ENCODE measurements around the gene CALD1.
A peak's percentile ranks its signal among the peaks of the same experiment; 100 is the strongest.
"Not testable (repeated sequence)": the region's sequence is repeated elsewhere in the genome, so short reads cannot be mapped to it uniquely, and the experiment has no call there.

Gene CALD1

DNA sequence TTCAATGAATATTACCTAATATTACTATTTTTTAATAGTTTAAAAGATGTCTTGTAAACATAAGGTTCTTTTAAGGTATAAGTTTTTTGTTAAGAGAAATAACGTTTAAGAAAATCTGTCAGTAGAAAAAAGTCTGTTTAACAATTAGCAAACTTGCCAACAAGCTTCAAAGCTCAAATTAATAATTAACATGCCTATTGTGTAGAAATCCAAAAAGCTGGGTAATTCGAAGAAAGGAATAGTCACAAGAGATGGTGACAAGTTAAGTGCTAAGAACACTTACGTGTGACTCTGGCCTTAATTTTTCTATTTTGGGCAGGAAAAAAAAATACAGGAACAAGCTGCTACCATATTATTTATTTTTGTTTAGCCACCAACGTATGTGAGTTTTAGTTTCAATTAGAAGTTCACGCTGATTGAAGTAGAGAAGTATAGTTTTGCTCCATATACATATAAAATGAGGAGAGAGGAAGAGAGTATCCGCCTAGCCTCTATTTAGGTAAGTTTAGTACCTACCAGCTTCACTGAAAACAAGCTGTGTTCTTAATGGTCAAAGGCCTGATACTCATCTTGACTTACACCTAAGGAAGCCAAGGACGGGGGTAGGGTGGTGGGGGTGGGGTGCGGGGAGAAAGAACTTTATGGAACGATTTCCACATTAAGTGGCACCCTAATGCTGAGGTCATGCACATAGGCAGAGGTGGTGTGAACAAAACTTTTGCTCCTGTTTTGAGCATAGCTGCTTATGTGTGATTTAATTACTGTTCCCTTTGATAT is 163.4 kb downstream of the CALD1 start:
- no peak for DNase-seq (ENCODE audit: extremely low read depth in 1 of 2, low read depth in 1 of 2)

DNA sequence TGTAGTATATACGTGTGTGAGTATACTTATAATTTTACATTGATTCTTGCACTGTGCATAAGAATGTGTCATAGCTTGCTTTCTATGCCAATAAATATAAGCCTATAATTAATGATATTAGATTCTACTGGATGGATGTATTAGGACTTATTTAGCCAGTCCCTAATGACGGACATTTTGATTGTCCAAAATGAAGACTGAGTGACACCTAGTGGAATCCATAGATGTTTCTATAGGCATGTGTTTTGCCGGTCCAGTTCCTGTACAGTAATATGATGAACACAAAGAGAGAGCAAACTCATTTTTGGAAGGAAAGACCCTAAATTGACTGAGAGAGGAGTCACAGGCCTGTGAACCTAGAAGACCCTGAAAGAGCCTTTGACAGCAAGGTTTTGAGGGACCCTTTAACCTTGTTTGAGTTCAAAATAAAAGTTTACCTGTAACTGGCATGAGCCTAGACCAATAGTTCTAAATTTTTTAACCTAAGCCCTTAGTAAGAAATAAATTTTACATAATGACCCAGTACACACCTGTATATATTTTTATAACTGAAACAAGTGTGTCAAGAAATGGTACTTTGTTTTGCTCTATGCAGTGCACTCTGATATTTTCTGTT is 164.5 kb downstream of the CALD1 start:
- no peak for DNase-seq (ENCODE audit: extremely low read depth in 1 of 2, low read depth in 1 of 2)

DNA sequence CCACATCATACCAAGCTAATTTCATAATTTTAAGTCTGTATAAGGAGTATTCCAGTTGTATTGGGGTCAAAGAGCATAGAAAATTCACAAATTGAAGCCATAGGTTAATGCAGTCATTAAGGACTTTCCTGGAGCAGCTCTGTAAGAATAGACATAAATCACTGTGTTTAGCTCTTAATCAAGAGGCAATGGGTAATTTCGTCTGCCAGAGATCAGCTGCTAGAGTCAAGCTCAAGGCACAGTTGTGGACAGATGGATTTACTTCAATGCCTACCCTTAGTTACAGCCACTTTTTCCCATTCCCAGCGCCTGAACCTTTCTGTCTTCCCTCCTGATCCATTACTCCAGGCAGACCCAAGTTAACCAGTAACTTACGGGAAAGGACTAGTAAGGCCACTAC is 166.3 kb downstream of the CALD1 start:
- no peak for DNase-seq (ENCODE audit: extremely low read depth in 1 of 2, low read depth in 1 of 2)

DNA sequence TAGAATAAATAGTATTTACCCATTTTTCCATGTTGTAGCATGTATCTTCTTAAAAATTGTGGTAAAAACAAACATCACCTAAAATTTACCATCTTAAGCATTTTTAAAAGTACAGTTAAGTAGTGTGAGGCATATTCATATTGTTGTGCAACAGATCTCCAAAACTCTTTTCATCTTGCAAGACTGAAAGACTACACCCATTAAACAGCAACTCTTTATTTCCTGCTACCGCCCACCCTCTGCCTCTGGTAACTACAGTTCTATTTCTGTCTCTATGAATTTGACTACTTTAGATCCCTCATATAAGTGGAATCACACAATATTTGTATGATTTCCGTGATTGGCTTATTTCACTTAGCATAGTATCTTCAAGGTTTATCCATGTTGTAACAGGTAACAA is 166.8 kb downstream of the CALD1 start:
- no peak for DNase-seq (ENCODE audit: extremely low read depth in 1 of 2, low read depth in 1 of 2)

DNA sequence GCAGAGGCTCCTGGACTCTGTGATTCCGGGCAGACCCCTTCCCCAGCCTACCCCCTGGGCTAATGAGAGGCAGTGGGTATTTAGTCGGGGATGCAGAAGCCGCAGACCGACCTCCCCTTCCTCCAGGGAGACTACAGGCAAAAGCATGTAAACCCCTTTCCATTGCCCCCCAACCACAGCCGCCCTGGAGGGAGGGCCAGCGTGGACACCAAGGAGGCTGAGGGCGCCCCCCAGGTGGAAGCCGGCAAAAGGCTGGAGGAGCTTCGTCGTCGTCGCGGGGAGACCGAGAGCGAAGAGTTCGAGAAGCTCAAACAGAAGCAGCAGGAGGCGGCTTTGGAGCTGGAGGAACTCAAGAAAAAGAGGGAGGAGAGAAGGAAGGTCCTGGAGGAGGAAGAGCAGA is 167.9 kb downstream of the CALD1 start:
- no peak for DNase-seq (ENCODE audit: extremely low read depth in 1 of 2, low read depth in 1 of 2)

DNA sequence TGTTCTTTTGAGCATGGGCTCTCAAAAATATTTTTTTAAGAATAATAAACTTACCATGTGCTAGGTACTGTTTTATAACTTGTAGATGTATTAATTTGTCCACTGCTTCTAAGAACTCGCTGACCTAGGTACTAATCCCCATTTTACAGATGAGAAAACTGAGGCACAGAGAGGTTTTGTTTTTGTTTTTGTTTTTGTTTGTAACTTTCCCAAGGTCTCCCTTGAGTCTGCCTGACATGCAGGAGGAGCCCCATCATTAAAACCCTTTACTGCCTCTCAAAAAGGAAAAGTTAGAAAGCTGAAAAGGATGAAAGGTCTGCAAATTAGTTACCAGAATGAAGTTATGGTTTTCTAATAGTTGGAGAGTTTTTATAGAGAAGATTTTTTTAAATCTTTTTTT is 168.4 kb downstream of the CALD1 start:
- no peak for DNase-seq (ENCODE audit: extremely low read depth in 1 of 2, low read depth in 1 of 2)

DNA sequence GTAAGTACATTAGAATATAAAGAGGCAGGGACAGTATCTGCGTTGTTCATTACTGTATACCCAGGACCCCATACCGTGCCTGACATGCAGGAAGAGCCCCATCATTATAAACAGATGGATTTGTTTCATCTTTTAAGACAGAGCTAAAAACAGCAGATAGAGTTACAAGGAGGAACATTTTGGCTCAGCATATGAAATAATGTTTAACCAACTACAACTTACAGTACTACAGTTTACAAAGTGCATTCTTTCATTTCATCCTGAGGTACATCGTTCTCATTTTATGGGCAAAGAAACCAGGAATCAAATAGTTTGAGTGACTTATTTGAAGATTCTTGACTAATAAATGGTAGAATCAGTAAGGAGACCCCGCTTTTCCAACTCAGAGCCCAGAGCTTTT is 168.8 kb downstream of the CALD1 start:
- no peak for DNase-seq (ENCODE audit: extremely low read depth in 1 of 2, low read depth in 1 of 2)

DNA sequence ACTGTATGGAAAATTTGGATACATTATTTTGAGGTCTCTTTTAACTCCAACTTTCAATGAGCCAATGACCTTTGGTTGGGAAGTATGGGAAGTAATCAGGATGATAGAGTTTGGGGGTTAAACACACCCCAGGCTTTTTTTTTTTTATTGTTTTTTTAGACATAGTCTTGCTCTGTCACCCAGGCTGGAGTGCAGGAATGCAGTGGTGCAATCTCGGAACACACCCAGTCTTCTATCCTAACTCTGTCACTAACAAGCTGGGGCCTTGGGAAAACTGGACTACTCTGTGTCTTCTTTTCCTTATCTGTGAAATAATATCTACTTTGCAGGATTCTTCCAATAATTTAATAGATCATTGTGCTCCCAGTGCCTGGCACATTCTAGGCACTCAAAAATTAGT is 169.3 kb downstream of the CALD1 start:
- DNase-seq (ENCODE audit: extremely low read depth in 1 of 2, low read depth in 1 of 2) = no peak

DNA sequence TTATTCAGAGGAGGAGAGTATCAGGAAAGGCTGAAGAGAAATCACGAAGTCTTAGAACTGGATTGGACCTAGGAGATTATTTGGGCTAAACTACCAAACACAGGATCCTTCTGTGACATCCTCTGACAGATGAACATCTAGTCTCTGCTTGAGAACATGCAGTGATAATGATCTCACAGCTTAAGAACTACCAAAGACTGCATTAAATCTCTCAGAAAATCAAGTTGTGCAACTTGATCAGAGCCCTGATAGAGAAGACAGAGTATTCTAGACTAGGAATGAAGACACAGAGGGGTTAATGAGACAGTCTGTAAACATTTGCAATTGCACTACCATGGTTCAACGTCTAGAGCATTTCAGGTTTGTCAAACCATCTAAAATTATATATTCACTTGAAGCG is 169.7 kb downstream of the CALD1 start:
- no peak for DNase-seq (ENCODE audit: extremely low read depth in 1 of 2, low read depth in 1 of 2)

DNA sequence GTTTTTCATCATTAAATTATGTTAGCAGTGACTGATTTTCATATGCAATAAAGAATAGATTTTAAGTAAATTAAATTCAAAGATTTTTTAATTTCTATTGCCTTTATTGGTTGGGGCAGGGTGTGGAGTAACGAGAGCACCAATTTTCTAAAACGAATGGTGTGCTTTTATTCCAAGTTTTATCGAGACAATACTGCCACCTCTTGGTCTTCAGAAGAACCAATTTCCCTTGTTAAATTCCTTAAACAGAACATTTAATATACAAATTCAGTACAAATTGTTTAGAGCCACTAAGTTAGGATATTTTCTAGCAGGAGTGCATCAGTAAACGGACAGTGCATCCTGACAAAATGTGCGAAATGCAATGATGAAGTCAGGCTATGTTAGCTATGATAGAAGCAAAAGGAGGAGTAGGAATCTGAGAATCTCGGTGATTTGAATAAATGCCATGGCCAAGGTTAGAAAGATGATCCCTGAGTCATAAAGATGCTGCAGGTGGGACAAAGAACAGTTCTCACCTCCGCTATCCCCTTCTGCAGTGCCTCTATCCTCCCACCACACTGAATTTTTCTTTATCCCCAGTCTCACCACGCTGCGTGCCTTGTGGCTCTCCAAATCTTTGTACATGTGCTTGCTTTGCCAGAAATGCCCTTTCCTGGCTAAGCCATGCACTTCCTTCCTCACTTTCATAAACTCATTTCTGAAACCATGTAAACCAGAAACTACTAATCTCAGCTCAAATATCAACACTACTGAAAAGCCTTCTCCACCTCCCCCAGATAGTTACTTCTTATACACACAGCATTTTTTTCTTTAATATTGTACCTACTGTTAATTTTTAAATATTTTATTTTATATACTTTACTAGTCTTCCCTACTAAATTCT is 175.0 kb downstream of the CALD1 start:
- no peak for DNase-seq (ENCODE audit: extremely low read depth in 1 of 2, low read depth in 1 of 2)

DNA sequence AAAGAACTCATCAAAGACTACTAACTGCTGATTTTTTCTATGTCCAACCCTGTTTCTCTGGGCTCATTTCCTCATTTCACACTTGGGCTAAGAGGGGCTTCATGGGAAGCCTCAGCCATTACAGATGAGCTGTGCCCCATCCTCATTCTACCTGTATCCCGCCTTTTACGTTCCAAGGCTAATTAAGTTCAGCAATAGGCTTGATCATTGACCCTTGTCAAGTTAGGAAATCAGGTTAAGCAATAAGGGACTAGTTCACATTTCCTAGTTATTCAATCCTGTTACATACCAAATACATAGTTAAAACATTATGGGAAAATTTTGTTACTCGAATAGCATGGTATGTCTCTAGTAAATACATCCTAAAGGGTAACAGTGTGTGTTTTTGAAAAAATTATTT is 177.6 kb downstream of the CALD1 start:
- DNase-seq (ENCODE audit: extremely low read depth in 1 of 2, low read depth in 1 of 2) = no peak

DNA sequence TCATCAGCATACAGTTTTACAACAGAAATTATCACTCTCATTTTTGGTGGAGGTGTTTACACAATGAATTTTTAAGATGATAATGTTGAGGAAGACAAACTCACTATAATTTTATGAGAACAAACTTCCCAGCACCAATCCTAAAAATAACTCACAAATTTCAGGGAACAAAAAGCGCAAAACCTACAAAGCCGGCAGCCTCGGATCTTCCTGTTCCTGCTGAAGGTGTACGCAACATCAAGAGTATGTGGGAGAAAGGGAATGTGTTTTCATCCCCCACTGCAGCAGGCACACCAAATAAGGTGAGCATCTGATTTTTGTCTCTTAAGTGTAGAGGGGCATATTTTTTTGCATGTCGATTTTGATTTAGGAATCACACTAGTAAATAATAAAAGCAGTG is 180.4 kb downstream of the CALD1 start:
- no peak for DNase-seq (ENCODE audit: extremely low read depth in 1 of 2, low read depth in 1 of 2)

DNA sequence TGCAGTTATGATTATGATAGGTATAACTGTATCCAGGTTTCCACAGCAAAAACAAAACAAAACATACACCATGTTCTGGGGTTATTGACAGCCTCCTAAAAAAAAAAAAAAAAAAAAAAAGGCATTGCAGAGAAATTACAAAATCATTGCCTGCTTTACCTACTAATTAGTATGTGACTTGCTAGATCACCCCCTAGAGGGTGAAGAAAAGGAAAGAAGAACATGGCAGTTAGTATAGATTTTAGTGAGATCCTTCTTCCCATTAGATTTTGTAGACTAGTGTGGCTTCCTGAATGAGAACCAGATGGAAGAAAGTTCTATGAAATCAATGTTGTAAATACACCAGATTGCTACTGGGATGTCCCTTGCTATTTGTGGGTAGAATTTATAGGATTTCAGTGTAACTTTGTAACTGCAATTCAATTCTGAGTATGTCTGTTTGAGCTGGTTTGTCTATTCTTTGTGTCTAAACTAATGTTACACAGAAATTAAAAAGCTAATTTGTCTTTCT is 182.9 kb downstream of the CALD1 start:
- DNase-seq (ENCODE audit: extremely low read depth in 1 of 2, low read depth in 1 of 2) = no peak

DNA sequence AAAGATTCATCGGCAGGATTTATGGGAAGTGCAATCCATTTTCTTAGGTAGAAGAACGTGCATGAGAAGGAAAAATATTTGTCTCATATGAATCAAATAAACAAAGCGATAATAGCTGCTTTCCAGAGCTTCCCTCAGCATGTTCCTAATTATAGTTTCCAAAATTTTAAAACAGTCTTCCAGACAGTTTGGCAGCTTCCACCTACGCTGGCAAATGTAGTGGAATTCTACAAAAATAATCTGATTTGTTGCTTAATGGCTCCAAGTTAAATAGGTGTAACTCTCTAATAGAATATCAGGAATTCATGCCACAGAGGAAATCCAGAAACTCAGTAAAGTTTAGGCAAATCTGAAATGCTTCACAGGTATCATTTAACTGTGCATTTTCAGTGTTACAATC is 183.6 kb downstream of the CALD1 start:
- no peak for DNase-seq (ENCODE audit: extremely low read depth in 1 of 2, low read depth in 1 of 2)

DNA sequence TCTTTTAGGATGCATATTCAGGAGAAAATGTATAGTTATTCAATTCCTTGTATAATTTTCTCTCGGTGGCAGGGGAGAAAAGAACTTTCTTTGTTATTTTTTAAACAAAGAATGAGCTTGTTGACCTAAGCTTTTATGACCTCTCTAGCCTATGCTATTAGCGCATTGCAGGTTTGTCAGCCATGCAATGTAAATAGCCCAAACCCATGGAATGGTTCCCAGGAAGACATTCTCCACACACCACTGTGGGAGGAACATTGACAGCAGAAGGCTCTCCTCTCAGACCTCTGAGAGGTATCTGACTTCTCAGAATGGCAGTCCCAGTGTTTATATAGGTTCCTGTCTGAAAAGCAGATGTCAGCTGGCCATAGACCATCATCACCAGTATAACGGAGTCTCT is 187.3 kb downstream of the CALD1 start:
- no peak for DNase-seq (ENCODE audit: extremely low read depth in 1 of 2, low read depth in 1 of 2)

DNA sequence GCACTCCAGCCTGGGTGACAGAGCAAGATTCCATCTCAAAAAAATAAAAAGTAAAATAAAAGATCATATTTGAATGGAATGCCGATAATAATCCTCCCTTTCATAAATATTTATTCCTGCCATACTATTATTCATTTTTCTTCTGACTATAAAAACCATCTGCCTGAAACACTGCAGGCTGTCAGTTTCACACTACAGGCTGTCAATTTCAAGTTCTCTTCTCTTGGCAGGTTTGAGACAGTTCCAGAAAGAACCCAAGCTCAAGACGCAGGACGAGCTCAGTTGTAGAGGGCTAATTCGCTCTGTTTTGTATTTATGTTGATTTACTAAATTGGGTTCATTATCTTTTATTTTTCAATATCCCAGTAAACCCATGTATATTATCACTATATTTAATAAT is 188.7 kb downstream of the CALD1 start:
- DNase-seq (ENCODE audit: extremely low read depth in 1 of 2, low read depth in 1 of 2) = no peak

DNA sequence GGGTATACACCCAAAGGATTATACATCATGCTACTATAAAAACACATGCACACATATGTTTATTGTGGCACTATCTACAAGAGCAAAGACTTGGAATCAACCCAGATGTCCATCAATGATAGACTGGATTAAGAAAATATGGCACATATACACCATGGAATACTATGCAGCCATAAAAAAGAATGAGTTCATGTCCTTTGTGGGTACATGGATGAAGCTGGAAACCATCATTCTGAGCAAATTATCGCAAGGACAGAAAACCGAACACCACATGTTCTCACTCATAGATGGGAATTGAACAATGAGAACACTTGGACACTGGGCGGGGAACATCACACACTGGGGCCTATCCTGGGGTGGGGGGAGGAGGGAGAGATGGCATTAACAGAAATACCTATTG is 202.2 kb downstream of the CALD1 start:
- not testable (repeated sequence) for DNase-seq (ENCODE audit: extremely low read depth in 1 of 2, low read depth in 1 of 2)

DNA sequence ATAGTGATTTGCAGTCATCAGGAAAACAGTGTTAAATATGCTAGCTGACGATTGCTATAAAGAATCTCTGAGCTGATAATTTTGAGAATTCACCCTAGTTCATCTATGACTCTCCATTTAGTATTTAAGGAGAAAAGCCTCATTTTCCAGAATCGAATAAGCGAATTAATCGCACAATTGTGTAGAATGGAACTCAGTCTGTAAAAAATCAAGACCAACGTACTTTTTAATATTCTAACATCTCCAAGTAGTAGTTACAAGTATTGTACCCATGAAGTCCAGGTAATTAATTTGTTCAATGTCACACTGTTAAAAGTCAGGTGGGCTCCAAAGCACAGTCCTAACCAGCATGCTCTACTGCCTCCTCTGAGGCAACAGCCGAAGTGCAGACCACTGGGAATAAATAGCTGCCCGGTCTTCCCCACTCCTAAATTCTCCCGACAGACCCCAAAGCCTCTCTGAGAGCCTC is 206.5 kb downstream of the CALD1 start:
- no peak for DNase-seq (ENCODE audit: extremely low read depth in 1 of 2, low read depth in 1 of 2)

DNA sequence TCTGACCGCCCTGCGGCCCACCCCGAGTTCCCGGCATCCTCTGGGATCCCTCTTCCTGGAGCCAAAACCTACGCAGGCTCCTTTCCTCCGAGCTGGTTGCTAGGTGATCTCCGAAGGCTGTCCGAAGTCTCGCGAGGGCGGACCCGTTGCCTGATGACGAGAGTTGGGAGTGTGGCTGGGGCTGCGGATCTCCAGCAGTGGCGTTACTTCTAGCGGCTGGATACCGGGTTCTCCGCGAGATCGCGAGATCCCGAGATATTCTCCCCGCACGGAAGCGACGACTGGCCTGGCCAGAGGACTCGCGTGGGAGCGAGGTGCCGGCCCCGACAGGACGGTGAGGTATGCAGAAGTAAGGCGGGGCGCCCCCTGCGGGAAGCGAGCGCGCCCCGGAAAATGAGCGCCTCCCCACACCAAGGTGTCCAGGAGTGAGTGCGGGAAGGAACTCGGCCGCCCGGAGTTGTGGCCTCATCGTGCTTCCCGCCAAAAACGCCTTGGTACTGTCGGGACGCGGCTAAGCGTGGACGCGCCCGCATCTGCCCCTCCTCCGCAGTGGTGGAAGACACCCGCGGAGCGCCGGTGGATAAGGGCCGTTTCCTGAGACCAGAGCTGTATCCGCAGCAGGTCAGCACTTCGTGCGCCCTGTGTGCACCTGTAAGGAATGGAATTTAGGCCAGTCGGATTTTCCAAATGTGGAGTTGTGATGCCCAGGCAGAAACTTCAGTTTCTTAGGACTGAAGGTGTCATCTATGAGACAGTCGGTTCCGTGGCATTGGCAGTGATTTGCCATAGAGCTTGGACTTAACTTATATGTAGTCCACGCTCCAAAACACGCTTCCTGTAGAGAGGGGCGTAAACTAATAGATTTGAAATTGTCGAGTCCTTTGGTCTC is 207.2 kb downstream of the CALD1 start, which contains the start of gene AGBL3:
AGBL3 (plus strand) TSS at position 146 of the 889 bp plus-strand sequence. CDS start 1,426 bp downstream, outside the sequence.
- DNase-seq (ENCODE audit: extremely low read depth in 1 of 2, low read depth in 1 of 2) = peak; percentile 77

DNA sequence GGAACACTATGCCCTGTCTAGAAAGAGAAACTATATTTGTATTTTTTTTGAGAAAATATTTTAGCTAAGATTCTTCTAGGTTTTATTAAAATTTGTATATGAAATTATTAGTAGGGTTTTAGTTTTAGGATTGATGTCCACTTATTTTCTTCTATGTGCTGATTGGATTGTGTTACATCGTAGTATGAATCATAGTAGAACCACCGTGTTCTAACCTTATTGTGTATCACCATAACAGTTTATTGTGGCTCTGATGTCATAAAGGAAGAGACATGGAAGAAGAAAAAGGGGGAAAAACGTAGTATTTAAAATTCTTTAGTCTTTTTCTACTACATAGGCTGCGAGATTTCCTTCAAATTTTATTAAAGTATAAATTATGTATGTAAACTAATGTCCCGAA is 208.7 kb downstream of the CALD1 start:
- no peak for DNase-seq (ENCODE audit: extremely low read depth in 1 of 2, low read depth in 1 of 2)
